K562 (cell line): Measurements from ENCODE around the gene CLCN1. TPM values are rescaled to one million over a fixed set of nuclear protein-coding genes. Genes with fewer than 3 reads are reported as not detected.

Experiments used
- CBFA2T2 ChIP-seq: fragments of 450-650 bp; conservative IDR thresholded peaks from 2 replicates; pipeline ENCODE4 v1.6.1; 2017; ENCODE audit warnings: mild to moderate bottlenecking
- CEBPG ChIP-seq, 3 experiments: fragments of 200-800 bp in 1 of 3; sonication (Bioruptor generic) in 1 of 3; sonication (generic) in 1 of 3; formaldehyde crosslinking in 1 of 3; IDR thresholded peaks in 2 of 3; conservative IDR thresholded peaks in 1 of 3; 2 replicates each; pipeline versions ENCODE4 v1.6.1 to v1.8.0; 2016 to 2022; ENCODE audit warnings: missing compliant biosample characterization in 2 of 3, missing genetic modification characterization in 2 of 3, mild to moderate bottlenecking in 1 of 3, missing genetic modification reagents in 1 of 3
- CHD1 ChIP-seq: fragments of 200-600 bp; sonication (generic); IDR thresholded peaks from one replicate; pipeline ENCODE4 v1.6.1; 2012; ENCODE audit warnings: mild to moderate bottlenecking, moderate library complexity, low read length, inconsistent platforms
- DMBX1 ChIP-seq: fragments of 250-450 bp; sonication (Bioruptor Pico); IDR thresholded peaks from 2 replicates; pipeline ENCODE4 v1.8.0; 2022; ENCODE audit warnings: inconsistent platforms, mild to moderate bottlenecking, moderate library complexity, borderline replicate concordance
- E2F6 ChIP-seq, 2 experiments: IDR thresholded peaks; 2 replicates each; pipeline ENCODE4 v1.6.1; 2011; ENCODE audit warnings: borderline replicate concordance in 1 of 2, control low read depth in 1 of 2, low read depth in 1 of 2, low read length in 1 of 2, mild to moderate bottlenecking in 1 of 2, mixed read lengths in 1 of 2, moderate library complexity in 1 of 2; ENCODE audit not compliant: insufficient read depth in 1 of 2, insufficient read length in 1 of 2, poor library complexity in 1 of 2, severe bottlenecking in 1 of 2; ENCODE audit errors: extremely low read depth in 1 of 2
- L3MBTL2 ChIP-seq: fragments of 450-650 bp; IDR thresholded peaks from 2 replicates; pipeline ENCODE4 v1.6.1; 2016; ENCODE audit warnings: mild to moderate bottlenecking, moderate library complexity
- RBM15 ChIP-seq: fragments of 200-400 bp; formaldehyde crosslinking; IDR thresholded peaks from 2 replicates; pipeline ENCODE4 v1.6.1; 2018; ENCODE audit warnings: mild to moderate bottlenecking, low read length, moderate library complexity; ENCODE audit not compliant: insufficient read depth
- SMARCE1 ChIP-seq: fragments of 450-650 bp; IDR thresholded peaks from 2 replicates; pipeline ENCODE4 v1.7.1; 2016; ENCODE audit warnings: mild to moderate bottlenecking
- ZNF512 ChIP-seq: IDR thresholded peaks from 2 replicates; pipeline ENCODE4 v1.6.1; 2016; ENCODE audit warnings: missing genetic modification characterization, missing compliant biosample characterization
- polyA plus RNA-seq, 8 experiments: library from polyadenylated mRNA; depleted of rRNA in 4 of 8; stranded (reverse) in 5 of 8; unstranded in 3 of 8; fragments of >200 nt; fragmentation: Nextera tagmentation in 2 of 8; fragmentation: Illumina TruSeq in 1 of 8; extraction: Ambion mirVana in 2 of 8; extraction: Trizol in 1 of 8; gene quantifications; 2 replicates each; pipeline versions ENCODE4 v1.2.1 to v1.2.3, GENCODE V29; 2011 to 2014; ENCODE audit warnings: inconsistent platforms in 1 of 8, missing spikeins in 1 of 8
- total RNA-seq, 7 experiments: library from RNA; depleted of rRNA in 6 of 7; stranded (reverse); fragments of >200 nt in 6 of 7; fragmentation: Illumina TruSeq in 2 of 7; extraction: Trizol in 2 of 7; gene quantifications; 2 replicates each; pipeline versions ENCODE4 v1.2.1 to v1.2.3, GENCODE V29; 2011 to 2021; ENCODE audit warnings: low replicate concordance in 1 of 7
- TF ChIP-seq, protein P1 (sequence below): fragments of 450-650 bp; IDR thresholded peaks from 2 replicates; pipeline ENCODE4 v1.6.1; 2016; ENCODE audit warnings: mild to moderate bottlenecking, moderate library complexity

CLCN1 gene
- total and polyA plus RNA-seq, 9 of the 15 experiments (the other 6 are each of a cell fraction or from before 2014, with no cell fraction given): 0.01 to 0.11 (median 0.04) TPM; not detected in 4

DNA sequence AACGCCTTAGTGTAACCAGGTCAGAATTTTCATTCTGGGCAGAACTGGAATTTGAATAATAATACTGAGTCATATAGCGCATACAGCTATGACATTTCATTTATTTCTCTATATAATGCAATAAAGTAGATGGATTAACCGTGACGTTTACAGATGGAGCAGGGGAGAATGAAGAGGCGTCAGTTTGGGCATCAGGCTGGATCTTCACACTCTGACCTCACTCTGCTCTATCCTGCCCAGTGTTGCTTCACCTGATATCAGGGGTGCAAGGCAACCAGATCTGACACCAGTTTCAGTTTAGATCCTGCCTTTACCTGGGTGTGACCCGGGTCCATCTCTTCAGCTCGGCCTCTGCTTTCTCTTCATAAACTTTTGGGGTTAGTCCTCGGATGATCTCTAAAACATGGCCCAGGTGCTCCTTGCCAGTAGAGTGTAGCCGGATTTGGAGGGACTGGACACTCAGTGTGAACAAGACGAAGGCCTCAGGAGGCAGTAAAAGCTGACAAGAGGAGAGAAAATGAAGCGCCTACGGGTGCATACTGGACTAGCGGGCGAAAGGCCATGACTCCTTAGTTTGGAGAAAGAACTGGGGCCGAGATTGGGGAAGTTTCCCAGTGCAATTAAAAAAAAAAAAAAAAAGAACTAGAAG, 63.8 kb downstream of the CLCN1 start (continued):
- TF ChIP-seq, protein P1, sequence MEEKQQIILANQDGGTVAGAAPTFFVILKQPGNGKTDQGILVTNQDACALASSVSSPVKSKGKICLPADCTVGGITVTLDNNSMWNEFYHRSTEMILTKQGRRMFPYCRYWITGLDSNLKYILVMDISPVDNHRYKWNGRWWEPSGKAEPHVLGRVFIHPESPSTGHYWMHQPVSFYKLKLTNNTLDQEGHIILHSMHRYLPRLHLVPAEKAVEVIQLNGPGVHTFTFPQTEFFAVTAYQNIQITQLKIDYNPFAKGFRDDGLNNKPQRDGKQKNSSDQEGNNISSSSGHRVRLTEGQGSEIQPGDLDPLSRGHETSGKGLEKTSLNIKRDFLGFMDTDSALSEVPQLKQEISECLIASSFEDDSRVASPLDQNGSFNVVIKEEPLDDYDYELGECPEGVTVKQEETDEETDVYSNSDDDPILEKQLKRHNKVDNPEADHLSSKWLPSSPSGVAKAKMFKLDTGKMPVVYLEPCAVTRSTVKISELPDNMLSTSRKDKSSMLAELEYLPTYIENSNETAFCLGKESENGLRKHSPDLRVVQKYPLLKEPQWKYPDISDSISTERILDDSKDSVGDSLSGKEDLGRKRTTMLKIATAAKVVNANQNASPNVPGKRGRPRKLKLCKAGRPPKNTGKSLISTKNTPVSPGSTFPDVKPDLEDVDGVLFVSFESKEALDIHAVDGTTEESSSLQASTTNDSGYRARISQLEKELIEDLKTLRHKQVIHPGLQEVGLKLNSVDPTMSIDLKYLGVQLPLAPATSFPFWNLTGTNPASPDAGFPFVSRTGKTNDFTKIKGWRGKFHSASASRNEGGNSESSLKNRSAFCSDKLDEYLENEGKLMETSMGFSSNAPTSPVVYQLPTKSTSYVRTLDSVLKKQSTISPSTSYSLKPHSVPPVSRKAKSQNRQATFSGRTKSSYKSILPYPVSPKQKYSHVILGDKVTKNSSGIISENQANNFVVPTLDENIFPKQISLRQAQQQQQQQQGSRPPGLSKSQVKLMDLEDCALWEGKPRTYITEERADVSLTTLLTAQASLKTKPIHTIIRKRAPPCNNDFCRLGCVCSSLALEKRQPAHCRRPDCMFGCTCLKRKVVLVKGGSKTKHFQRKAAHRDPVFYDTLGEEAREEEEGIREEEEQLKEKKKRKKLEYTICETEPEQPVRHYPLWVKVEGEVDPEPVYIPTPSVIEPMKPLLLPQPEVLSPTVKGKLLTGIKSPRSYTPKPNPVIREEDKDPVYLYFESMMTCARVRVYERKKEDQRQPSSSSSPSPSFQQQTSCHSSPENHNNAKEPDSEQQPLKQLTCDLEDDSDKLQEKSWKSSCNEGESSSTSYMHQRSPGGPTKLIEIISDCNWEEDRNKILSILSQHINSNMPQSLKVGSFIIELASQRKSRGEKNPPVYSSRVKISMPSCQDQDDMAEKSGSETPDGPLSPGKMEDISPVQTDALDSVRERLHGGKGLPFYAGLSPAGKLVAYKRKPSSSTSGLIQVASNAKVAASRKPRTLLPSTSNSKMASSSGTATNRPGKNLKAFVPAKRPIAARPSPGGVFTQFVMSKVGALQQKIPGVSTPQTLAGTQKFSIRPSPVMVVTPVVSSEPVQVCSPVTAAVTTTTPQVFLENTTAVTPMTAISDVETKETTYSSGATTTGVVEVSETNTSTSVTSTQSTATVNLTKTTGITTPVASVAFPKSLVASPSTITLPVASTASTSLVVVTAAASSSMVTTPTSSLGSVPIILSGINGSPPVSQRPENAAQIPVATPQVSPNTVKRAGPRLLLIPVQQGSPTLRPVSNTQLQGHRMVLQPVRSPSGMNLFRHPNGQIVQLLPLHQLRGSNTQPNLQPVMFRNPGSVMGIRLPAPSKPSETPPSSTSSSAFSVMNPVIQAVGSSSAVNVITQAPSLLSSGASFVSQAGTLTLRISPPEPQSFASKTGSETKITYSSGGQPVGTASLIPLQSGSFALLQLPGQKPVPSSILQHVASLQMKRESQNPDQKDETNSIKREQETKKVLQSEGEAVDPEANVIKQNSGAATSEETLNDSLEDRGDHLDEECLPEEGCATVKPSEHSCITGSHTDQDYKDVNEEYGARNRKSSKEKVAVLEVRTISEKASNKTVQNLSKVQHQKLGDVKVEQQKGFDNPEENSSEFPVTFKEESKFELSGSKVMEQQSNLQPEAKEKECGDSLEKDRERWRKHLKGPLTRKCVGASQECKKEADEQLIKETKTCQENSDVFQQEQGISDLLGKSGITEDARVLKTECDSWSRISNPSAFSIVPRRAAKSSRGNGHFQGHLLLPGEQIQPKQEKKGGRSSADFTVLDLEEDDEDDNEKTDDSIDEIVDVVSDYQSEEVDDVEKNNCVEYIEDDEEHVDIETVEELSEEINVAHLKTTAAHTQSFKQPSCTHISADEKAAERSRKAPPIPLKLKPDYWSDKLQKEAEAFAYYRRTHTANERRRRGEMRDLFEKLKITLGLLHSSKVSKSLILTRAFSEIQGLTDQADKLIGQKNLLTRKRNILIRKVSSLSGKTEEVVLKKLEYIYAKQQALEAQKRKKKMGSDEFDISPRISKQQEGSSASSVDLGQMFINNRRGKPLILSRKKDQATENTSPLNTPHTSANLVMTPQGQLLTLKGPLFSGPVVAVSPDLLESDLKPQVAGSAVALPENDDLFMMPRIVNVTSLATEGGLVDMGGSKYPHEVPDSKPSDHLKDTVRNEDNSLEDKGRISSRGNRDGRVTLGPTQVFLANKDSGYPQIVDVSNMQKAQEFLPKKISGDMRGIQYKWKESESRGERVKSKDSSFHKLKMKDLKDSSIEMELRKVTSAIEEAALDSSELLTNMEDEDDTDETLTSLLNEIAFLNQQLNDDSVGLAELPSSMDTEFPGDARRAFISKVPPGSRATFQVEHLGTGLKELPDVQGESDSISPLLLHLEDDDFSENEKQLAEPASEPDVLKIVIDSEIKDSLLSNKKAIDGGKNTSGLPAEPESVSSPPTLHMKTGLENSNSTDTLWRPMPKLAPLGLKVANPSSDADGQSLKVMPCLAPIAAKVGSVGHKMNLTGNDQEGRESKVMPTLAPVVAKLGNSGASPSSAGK: peak; percentile 90
- TF ChIP-seq SMARCE1 (peak; percentile 14; the same call in 1 of the 2 replicates), CEBPG (CRISPR knock-in tag; IDR thresholded peaks at IDR 0.05) (0 out of 2 replicates have a peak, but pooled peaks have one; percentile 45), CEBPG (tag; conservative IDR thresholded peaks at IDR 0.05 in 1 of 2, IDR thresholded peaks at IDR 0.05 in 1 of 2) (peak; percentile 32 to 58), E2F6 (IDR thresholded peaks at IDR 0.05; ENCODE audit: borderline replicate concordance in 1 of 2, extremely low read depth in 1 of 2, insufficient read depth in 1 of 2, insufficient read length in 1 of 2, low read depth in 1 of 2, low read length in 1 of 2, poor library complexity in 1 of 2, severe bottlenecking in 1 of 2) (peak; percentile 75 to 88), RBM15 (no peak), DMBX1 (no peak), CHD1 (no peak), ZNF512 (tag) (peak; percentile 96), L3MBTL2 (peak; percentile 93), CBFA2T2 (no peak)
